HG02884 (cell line): ENCODE data around the gene RANGRF.

ENCODE experiments used
- ATAC-seq: cut with Tn5 transposase; IDR thresholded peaks from one replicate; pipeline ENCODE4 v1.9.1; 2021; ENCODE audit warnings: mild to moderate bottlenecking, moderate library complexity; ENCODE audit not compliant: unreplicated experiment

The RANGRF gene

DNA sequence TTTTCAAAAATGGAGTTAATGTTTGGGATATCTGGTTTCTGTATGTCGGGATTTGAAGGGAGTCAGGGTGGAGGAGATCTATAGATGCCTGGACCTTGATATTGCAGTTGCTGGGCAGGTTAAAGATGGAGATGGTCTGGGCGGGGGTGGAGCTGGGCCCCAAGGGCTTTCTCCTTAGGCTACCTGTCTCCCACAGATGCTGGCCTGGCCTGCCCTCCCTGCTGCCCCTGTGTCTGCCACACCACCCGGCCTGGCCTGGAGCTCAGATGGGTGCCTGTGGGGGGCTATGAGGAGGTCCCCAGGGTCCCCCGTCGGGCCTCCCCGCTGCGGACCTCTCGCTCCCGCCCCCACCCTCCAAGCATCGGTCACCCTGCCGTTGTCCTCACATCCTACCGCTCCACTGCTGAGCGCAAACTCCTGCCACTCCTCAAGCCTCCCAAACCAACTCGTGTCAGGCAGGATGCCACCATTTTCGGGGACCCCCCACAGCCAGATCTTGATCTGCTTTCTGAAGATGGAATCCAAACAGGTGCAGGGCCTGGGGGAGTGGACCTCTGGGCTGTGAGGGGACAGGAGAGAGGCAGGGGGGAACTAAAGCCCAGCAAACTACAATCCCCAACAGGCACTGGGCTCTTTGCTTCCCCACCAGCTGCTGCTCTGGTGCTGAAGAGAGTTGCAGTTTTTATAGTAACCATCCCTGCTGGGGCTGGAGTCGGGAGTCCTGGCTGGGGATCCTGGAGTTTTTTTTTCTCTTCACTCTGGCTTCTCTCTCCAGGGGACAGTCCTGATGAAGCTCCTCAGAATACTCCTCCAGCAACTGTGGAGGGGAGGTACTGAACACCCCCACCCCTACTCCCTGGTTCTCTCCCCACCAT, 24.5 kb downstream of the RANGRF start:
- ATAC-seq, result no peak

- no peak for ATAC-seq
Observed at GRCh38 chr17:8314797-8315763, 26.6 kb downstream of the RANGRF start.

DNA sequence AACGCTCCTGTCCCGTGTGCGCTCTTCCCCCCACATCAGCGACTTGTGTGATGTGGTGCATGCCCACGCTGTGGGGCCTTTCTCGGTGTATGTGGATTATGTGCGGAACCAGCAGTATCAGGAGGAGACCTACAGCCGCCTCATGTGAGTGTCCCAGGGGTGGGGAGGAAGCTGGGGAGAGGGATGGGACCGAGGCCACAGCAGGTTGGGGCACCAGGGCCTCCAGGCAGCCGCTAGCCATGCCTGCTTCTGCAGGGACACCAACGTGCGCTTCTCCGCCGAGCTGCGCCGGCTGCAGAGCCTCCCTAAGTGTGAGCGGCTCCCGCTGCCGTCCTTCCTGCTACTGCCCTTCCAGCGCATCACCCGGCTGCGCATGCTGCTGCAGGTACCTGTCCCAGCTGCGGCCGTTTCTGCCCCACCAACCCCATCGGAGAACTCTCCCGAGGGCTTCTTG, 27.3 kb downstream of the RANGRF start:
- ATAC-seq, result no peak

DNA sequence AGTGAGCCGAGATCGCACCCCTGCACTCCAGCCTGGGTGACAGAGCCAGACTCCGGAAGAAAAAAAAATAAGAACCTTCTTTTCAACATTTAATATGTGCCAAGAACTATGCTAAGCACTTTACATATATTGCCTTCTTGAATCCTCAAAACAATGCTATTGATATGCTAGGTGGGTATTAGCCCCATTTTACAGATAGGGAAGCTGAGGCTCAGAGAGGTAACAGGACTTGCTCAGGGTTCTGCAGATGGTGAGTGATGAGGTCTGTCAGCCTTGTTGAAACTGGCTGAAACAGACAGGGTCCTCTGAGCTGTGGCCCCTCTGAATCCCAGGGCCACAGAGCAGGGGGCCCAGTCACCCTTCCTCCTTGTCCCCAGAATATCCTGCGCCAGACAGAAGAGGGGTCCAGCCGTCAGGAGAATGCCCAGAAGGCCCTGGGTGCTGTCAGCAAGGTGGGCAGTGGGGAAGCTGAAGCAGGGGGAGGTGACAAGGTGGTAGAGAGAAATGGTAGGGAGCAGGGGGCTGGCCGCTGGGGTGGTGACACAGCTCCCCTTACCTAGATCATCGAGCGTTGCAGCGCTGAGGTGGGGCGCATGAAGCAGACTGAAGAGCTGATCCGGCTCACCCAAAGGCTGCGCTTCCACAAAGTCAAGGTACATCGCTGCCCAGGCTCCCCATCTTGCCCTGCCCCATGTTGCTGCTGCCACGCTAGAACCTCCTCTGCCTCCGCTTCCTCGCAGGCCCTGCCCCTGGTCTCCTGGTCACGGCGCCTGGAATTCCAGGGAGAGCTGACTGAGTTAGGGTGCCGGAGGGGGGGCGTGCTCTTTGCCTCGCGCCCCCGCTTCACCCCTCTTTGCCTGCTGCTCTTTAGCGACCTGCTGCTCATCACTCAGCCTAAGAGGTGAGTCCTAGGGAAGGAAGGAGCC, 29.8 kb downstream of the RANGRF start:
- ATAC-seq, result no peak

GRCh38 chr17:8320262-8320661, 31.8 kb downstream of the RANGRF start:
- ATAC-seq, result no peak

DNA sequence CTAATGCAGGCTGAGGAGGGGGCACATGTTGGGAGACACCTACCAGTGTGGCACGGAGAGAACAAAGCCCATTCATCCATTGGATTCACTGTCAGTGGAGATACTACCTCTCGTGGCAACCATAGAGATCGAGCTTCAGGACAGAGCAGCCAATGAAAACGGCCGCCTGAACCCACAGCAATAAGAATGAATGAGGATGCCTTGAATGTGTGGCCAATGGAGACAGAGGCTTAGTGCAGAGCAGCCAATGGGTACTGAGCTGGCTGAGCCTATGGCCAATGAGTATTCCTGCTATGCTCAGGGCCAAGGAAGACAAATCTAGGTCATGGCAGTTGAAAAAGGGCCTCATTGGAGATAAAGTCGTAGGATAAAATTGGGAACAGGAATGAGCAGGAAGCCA, 32.5 kb downstream of the RANGRF start:
- ATAC-seq, result no peak

GRCh38 chr17:8322061-8322460, 33.6 kb downstream of the RANGRF start:
- ATAC-seq, result no peak

- no peak for ATAC-seq
Observed at GRCh38 chr17:8324132-8324531, 35.7 kb downstream of the RANGRF start.

- ATAC-seq, result no peak
Observed at GRCh38 chr17:8324923-8325322, 36.5 kb downstream of the RANGRF start.

DNA sequence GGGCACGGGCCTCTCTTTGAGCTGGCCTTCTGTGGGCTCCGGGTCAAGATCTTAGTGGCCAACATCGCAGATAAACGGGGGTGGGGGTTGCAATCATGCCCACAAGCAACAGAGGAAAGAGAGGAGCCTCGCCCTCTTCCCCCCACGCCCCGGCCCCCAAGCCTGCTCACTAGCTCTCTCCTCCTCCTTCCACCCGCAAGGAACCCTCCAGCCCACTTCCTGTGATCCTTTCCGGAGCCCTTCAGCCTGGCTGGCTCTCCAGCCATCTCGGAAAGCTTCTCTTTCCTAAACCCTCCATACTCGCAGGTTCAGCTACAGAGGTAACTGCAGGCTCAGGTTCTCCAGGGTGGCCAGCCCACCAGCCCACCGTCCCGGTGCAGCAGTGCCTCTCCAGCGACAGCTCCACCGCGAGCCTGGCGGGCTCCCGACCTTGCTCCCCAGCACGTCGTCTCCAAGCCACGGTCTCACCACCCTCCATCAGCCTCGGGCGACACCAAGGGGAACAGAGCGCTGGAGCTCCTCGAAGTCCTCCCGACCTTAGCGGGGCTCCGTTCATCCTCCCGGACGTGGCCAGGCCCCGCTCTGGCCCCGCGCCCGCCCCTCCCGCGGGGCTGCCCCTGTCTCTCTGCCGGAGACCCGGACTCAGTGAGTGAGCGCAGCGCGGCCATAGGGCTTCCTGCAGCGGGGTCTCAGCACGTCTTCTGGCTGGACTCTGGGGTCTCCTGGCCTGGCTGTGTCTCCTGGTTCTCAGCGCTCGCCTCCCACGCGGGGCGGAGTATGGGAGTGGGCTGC, 38.2 kb downstream of the RANGRF start:
- no peak for ATAC-seq

GRCh38 chr17:8327303-8327649, 38.8 kb downstream of the RANGRF start:
- ATAC-seq, result no peak

- ATAC-seq, result no peak
Observed at GRCh38 chr17:8332128-8332527, 43.7 kb downstream of the RANGRF start.

DNA sequence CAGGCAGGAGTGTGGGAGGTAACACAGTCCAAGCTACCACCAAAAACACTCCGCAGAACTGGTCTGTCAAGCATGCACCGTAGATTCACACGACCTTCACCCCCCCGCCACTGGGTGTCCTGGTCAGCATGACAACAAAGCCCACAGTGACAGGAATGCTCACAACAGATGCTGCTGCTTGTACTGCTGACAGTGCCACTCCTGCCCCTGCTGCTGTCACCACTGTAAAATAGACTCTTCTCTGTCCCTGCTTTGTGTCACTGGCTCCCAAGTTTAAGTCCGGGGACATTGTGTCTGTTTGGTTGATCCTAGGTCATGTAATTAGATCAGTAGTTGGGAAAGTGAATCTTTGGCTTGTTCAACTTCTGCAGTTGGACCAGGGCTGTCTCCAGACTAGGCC, 44.2 kb downstream of the RANGRF start:
- ATAC-seq, result no peak

DNA sequence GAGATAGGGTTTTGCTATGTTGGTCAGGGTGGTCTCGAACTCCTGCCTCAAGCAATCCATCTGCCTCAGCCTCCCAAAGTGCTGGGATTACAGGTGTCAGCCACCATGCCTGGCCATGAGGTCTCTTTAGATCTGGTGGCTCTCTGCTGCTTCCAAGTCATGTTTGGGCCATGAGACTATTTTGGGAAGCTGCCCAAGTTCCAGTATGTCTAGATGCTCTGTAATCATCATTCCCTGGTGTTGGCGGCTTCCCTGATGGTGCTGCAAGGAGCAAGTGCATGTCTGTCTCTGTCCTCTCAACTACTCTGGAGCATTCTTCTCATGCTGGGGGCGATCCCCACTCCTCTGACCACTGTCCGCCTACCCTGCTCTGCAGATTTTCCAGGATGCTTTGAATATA, 44.8 kb downstream of the RANGRF start:
- no peak for ATAC-seq

DNA sequence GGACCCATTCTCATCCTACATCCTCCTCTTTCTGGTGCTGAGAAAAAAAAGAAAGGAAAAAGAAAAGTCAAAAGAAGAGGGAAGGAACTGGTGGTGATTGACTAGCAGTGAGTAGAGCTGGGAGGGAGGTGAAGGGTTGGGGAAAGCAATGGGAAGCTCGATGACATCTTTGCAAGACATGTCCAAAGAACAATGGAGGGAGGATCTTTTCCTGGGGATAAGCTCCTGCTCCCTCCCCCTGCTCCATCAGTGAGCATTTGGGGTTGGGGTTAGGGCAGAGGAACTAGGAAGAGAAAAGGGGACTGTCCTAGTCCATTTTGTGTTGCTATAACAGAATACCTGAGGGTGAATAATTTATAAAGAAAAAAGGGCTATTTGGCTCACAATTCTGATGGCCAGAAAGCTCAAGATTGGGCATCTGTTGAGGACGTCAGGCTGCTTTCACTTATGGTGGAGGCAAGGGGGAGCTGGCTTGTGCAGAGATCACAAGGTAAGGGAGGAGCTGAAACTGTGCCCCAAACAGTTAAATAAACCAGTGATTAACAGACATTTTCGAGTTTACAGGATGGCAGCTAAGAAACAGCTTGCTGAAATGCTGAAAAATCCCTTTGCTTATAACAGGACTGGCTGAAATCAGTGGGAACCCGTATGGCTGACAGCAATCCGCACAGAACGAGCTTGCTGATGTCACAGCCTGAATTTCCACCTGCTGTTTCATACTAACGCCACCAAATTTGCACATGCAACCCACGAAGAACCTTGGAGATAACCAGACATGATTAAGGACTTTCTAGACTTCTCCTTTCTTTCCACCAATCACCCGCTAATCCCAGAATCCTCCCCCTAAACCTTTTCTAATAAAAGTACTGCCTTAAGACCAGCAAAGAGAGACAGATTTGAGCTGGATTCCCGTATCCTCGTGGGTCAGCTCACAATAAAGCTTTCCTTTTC, 49.6 kb downstream of the RANGRF start:
- no peak for ATAC-seq

GRCh38 chr17:8338753-8339140, 50.3 kb downstream of the RANGRF start:
- no peak for ATAC-seq

DNA sequence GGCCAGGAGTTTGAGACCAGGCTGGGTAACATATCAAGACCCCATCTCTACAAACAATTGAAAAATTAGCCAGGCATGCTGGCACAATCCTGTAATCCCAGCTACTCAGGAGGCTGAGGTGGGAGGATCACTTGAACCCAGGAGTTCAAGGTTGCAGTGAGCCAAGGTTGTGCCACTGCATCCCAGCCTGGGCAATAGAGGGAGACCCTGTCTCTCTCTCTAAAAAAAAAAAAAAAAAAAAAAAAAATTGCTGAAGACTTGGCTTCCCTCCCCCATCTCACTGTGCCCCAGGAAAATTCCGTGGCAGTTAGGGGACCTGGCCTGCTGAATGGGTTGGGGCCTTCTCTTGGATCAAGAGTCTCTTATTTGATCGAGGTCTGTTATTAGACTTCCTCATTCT, 51.1 kb downstream of the RANGRF start, which contains the start of gene ODF4:
TSS of gene ODF4 (plus strand) at position 301 of the 400 bp plus-strand sequence. CDS start 212 bp downstream, outside the sequence.
- ATAC-seq, result no peak
